IPS DF 4.7 (cell line): ENCODE data around the gene MAPK6.

ENCODE experiments used
- DNase-seq: peaks from one replicate; pipeline ENCODE4 v3.0.0-alpha.2; 2013; ENCODE audit warnings: low spot score; ENCODE audit errors: extremely low read depth

Gene MAPK6

GRCh38 chr15:52102463-52102862 lies 83.4 kb downstream of the MAPK6 start:
- no peak for DNase-seq

- DNase-seq, result no peak
These were observed 84.5 kb downstream of the MAPK6 start for GRCh38 chr15:52103217-52104207.

GRCh38 chr15:52104532-52105004 lies 85.5 kb downstream of the MAPK6 start:
- DNase-seq, result no peak

- no peak for DNase-seq
These were observed 86.8 kb downstream of the MAPK6 start for GRCh38 chr15:52105846-52106245.

- no peak for DNase-seq
These were observed 87.6 kb downstream of the MAPK6 start for GRCh38 chr15:52106641-52107040.

GRCh38 chr15:52107238-52107637 lies 88.2 kb downstream of the MAPK6 start:
- DNase-seq, result no peak

- no peak for DNase-seq
These were observed 90.8 kb downstream of the MAPK6 start for GRCh38 chr15:52109559-52110451.

- no peak for DNase-seq
These were observed 92.6 kb downstream of the MAPK6 start for GRCh38 chr15:52111517-52112202.

- no peak for DNase-seq
These were observed 93.3 kb downstream of the MAPK6 start for GRCh38 chr15:52112203-52112750.

GRCh38 chr15:52113235-52113634 lies 94.2 kb downstream of the MAPK6 start:
- no peak for DNase-seq

- no peak for DNase-seq
These were observed 94.7 kb downstream of the MAPK6 start for GRCh38 chr15:52113708-52114107.

GRCh38 chr15:52114261-52115055 lies 95.4 kb downstream of the MAPK6 start:
- no peak for DNase-seq

GRCh38 chr15:52115598-52116427 lies 96.8 kb downstream of the MAPK6 start:
- DNase-seq, result no peak
